HepG2 (cell line): Measurements from ENCODE around the gene CRIM1. TPM values are rescaled to one million over a fixed set of nuclear protein-coding genes. Genes with fewer than 3 reads are reported as not detected.

Experiments
- ATAC-seq: fragments of 200-7000 bp; cut with Tn5 transposase; 3 replicates; pipeline ENCODE4 v1.9.1; 2020; ENCODE audit warnings: mild to moderate bottlenecking, moderate library complexity
- BruUV-seq: library from RNA; stranded (reverse); fragments of 400-500 nt; replicated peaks from 2 replicates; lab custom pipeline; 2021; lab: Mats Ljungman, UMichigan
- CTCF ChIA-PET: fragments of 300-600 bp; formaldehyde crosslinking; extraction: SDS; loops from one replicate; lab custom pipeline; 2021; ENCODE audit warnings: low total read pairs, inconsistent platforms, low intra/inter-chr PET ratio; lab: Yijun Ruan, JAX
- POLR2A ChIA-PET: fragments of 350-600 bp; sonication (Branson Sonifier 250); formaldehyde crosslinking; loops from one replicate; lab custom pipeline; 2020; ENCODE audit warnings: antibody characterized with exemption, inconsistent platforms; lab: Yijun Ruan, JAX
- DNase-seq: peaks from one replicate; pipeline ENCODE4 v3.0.0-alpha.2; 2015; ENCODE audit warnings: low spot score
- FAIRE-seq: peaks from 3 replicates; lab custom pipeline; 2011; peaks lifted over from hg19 to GRCh38; lab: Jason Lieb, UNC
- H2AFZ ChIP-seq: one replicate; pipeline ENCODE4 v1.6.1; 2011; ENCODE audit warnings: low read length, inconsistent platforms
- H3K27ac ChIP-seq: fragments of 300-600 bp; 3 replicates; pipeline ENCODE4 v1.8.0; 2011; ENCODE audit warnings: mixed run types, mild to moderate bottlenecking, mixed read lengths, low read length, inconsistent platforms; ENCODE audit not compliant: insufficient read depth; ENCODE audit errors: extremely low read length
- H3K27me3 ChIP-seq, 2 experiments: fragments of 200-600 bp in 1 of 2; 2 replicates in 1 of 2; 3 replicates in 1 of 2; pipeline versions ENCODE4 v1.6.0 to v1.8.0; 2011; ENCODE audit warnings: low read length in 2 of 2, mild to moderate bottlenecking in 2 of 2, moderate library complexity in 2 of 2, inconsistent platforms in 1 of 2; ENCODE audit not compliant: insufficient read depth in 2 of 2, control insufficient read depth in 1 of 2
- H3K36me3 ChIP-seq, 2 experiments: fragments of 200-600 bp in 1 of 2; replicated peaks in 1 of 2; 2 replicates in 1 of 2; 3 replicates in 1 of 2; pipeline versions ENCODE4 v1.5.1 to v1.8.0; 2011; ENCODE audit warnings: low read length in 2 of 2, inconsistent platforms in 1 of 2; ENCODE audit not compliant: insufficient read depth in 2 of 2, control insufficient read depth in 1 of 2
- H3K4me1 ChIP-seq: 2 replicates; pipeline ENCODE4 v1.5.1; 2012; ENCODE audit warnings: low read length, inconsistent platforms; ENCODE audit not compliant: insufficient read depth
- H3K4me2 ChIP-seq: 2 replicates; pipeline ENCODE4 v1.6.0; 2011; ENCODE audit warnings: low read depth, low read length, inconsistent platforms
- H3K4me3 ChIP-seq, 3 experiments: fragments of 200-600 bp in 1 of 3; sonication (generic), shearing (Covaris generic) in 1 of 3; replicated peaks in 1 of 3; 2 replicates each; pipeline ENCODE4 v1.5.1; 2011 to 2016; ENCODE audit warnings: low read length in 3 of 3, inconsistent platforms in 2 of 3, low read depth in 2 of 3, mild to moderate bottlenecking in 2 of 3, control low read depth in 1 of 3, mixed read lengths in 1 of 3; ENCODE audit not compliant: insufficient read depth in 1 of 3
- H3K79me2 ChIP-seq: one replicate; pipeline ENCODE4 v1.6.1; 2011; ENCODE audit warnings: low read length, inconsistent platforms; ENCODE audit not compliant: insufficient read depth
- H3K9ac ChIP-seq: 2 replicates; pipeline ENCODE4 v1.6.0; 2011; ENCODE audit warnings: mild to moderate bottlenecking, low read depth, low read length, inconsistent platforms; ENCODE audit not compliant: insufficient read depth
- H3K9me3 ChIP-seq: 2 replicates; pipeline ENCODE4 v1.5.1; 2012; ENCODE audit warnings: mild to moderate bottlenecking, low read length
- H4K20me1 ChIP-seq: 2 replicates; pipeline ENCODE4 v1.6.0; 2011; ENCODE audit warnings: inconsistent platforms, mild to moderate bottlenecking, low read length, moderate library complexity; ENCODE audit not compliant: insufficient read depth
- DZIP1 ChIP-seq: sonication (generic); formaldehyde crosslinking; IDR thresholded peaks from 2 replicates; pipeline ENCODE4 v1.5.0; 2020; ENCODE audit warnings: mild to moderate bottlenecking, missing genetic modification reagents
- RCOR2 ChIP-seq: IDR thresholded peaks from 2 replicates; pipeline ENCODE4 v1.6.1; 2016; ENCODE audit warnings: missing biosample characterization, missing genetic modification reagents
- ZNF800 ChIP-seq: sonication (generic); formaldehyde crosslinking; IDR thresholded peaks from 2 replicates; pipeline ENCODE4 v1.4.0; 2020; ENCODE audit warnings: missing genetic modification reagents
- WGBS: methylation state at CpG from one replicate; pipeline ENCODE4 v1.1.6; 2017; ENCODE audit warnings: low lambda C conversion rate; 5-methylcytosine and 5-hydroxymethylcytosine counted together
- in situ Hi-C: cut with HindIII; loops from 2 replicates; pipeline ENCODE4 v1.10.0; 2017; ENCODE audit warnings: low pct_unique_long_range_greater_than_20kb; ENCODE audit not compliant: extremely low pct_ligation_motif_present
- intact Hi-C: fragments of 100-400 bp; cut with micrococcal nuclease; formaldehyde crosslinking; loops from one replicate; pipeline ENCODE4 v1.10.0; 2022; ENCODE audit not compliant: unreplicated experiment
- polyA plus RNA-seq, 8 experiments: library from polyadenylated mRNA; depleted of rRNA in 3 of 8; stranded (reverse) in 7 of 8; unstranded in 1 of 8; fragments of >200 nt; fragmentation: Illumina TruSeq in 4 of 8; extraction: Trizol in 4 of 8; gene quantifications; 2 replicates each; pipeline versions ENCODE4 v1.2.1 to v1.2.3, GENCODE V29; 2011 to 2016; ENCODE audit warnings: low read depth in 4 of 8, missing spikeins in 1 of 8, mixed read lengths in 1 of 8; ENCODE audit not compliant: insufficient read depth in 1 of 8
- total RNA-seq, 5 experiments: library from RNA; depleted of rRNA; stranded (reverse); fragments of >200 nt; fragmentation: Illumina TruSeq; extraction: Trizol; gene quantifications; 2 replicates each; pipeline ENCODE4 v1.2.3, GENCODE V29; 2016; ENCODE audit warnings: low read depth in 1 of 5
- TF ChIP-seq, protein P1 (sequence below): sonication (generic); formaldehyde crosslinking; IDR thresholded peaks from 2 replicates; pipeline ENCODE4 v1.5.1; 2020; ENCODE audit warnings: mild to moderate bottlenecking, missing genetic modification reagents, moderate library complexity
- TF ChIP-seq, protein P2 (sequence below): sonication (generic); formaldehyde crosslinking; IDR thresholded peaks from 2 replicates; pipeline ENCODE4 v1.4.0; 2020; ENCODE audit warnings: mild to moderate bottlenecking, missing genetic modification reagents

CRIM1 gene
- total and polyA plus RNA-seq, 2 of the 13 experiments (the other 11 are each of a cell fraction or from before 2014, with no cell fraction given): 39.1 to 69.9 TPM

GRCh38 chr2:36445185-36445866, 89.7 kb downstream of the CRIM1 start:
- Histone ChIP-seq H3K4me3 (no peak overlapping the region), H4K20me1 (no peaks in the 10 kb centered on the region), H2AFZ (no peak overlapping the region), H3K79me2 (no peaks in the 10 kb centered on the region), H3K4me1 (peaks cover 23% of the 10 kb centered on the region), H3K9ac (no peak overlapping the region), H3K9me3 (no peaks in the 10 kb centered on the region), H3K27me3 (no peaks in the 10 kb centered on the region), H3K36me3 (peaks cover 38 to 91% of the 10 kb centered on the region in 2 experiments), H3K4me2 (no peak overlapping the region), H3K27ac (no peak overlapping the region)
- no peak for FAIRE-seq
- no peak for DNase-seq
- no peak for ATAC-seq
- ChIA-PET POLR2A (no interaction called here), CTCF (no interaction called here)
- in situ Hi-C loops: no loop called here
- WGBS: 95% methylated on average over 8 of the region's 8 CpGs
- intact Hi-C loops: no loop called here
- BruUV-seq: TSS peak; percentile 2
- TF ChIP-seq RCOR2 (CRISPR knock-in tag) (no peak), DZIP1 (CRISPR knock-in tag) (no peak), ZNF800 (no peak)
- TF ChIP-seq, protein P1, sequence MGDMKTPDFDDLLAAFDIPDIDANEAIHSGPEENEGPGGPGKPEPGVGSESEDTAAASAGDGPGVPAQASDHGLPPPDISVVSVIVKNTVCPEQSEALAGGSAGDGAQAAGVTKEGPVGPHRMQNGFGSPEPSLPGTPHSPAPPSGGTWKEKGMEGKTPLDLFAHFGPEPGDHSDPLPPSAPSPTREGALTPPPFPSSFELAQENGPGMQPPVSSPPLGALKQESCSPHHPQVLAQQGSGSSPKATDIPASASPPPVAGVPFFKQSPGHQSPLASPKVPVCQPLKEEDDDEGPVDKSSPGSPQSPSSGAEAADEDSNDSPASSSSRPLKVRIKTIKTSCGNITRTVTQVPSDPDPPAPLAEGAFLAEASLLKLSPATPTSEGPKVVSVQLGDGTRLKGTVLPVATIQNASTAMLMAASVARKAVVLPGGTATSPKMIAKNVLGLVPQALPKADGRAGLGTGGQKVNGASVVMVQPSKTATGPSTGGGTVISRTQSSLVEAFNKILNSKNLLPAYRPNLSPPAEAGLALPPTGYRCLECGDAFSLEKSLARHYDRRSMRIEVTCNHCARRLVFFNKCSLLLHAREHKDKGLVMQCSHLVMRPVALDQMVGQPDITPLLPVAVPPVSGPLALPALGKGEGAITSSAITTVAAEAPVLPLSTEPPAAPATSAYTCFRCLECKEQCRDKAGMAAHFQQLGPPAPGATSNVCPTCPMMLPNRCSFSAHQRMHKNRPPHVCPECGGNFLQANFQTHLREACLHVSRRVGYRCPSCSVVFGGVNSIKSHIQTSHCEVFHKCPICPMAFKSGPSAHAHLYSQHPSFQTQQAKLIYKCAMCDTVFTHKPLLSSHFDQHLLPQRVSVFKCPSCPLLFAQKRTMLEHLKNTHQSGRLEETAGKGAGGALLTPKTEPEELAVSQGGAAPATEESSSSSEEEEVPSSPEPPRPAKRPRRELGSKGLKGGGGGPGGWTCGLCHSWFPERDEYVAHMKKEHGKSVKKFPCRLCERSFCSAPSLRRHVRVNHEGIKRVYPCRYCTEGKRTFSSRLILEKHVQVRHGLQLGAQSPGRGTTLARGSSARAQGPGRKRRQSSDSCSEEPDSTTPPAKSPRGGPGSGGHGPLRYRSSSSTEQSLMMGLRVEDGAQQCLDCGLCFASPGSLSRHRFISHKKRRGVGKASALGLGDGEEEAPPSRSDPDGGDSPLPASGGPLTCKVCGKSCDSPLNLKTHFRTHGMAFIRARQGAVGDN (CRISPR knock-in tag): no peak
- TF ChIP-seq, protein P2, sequence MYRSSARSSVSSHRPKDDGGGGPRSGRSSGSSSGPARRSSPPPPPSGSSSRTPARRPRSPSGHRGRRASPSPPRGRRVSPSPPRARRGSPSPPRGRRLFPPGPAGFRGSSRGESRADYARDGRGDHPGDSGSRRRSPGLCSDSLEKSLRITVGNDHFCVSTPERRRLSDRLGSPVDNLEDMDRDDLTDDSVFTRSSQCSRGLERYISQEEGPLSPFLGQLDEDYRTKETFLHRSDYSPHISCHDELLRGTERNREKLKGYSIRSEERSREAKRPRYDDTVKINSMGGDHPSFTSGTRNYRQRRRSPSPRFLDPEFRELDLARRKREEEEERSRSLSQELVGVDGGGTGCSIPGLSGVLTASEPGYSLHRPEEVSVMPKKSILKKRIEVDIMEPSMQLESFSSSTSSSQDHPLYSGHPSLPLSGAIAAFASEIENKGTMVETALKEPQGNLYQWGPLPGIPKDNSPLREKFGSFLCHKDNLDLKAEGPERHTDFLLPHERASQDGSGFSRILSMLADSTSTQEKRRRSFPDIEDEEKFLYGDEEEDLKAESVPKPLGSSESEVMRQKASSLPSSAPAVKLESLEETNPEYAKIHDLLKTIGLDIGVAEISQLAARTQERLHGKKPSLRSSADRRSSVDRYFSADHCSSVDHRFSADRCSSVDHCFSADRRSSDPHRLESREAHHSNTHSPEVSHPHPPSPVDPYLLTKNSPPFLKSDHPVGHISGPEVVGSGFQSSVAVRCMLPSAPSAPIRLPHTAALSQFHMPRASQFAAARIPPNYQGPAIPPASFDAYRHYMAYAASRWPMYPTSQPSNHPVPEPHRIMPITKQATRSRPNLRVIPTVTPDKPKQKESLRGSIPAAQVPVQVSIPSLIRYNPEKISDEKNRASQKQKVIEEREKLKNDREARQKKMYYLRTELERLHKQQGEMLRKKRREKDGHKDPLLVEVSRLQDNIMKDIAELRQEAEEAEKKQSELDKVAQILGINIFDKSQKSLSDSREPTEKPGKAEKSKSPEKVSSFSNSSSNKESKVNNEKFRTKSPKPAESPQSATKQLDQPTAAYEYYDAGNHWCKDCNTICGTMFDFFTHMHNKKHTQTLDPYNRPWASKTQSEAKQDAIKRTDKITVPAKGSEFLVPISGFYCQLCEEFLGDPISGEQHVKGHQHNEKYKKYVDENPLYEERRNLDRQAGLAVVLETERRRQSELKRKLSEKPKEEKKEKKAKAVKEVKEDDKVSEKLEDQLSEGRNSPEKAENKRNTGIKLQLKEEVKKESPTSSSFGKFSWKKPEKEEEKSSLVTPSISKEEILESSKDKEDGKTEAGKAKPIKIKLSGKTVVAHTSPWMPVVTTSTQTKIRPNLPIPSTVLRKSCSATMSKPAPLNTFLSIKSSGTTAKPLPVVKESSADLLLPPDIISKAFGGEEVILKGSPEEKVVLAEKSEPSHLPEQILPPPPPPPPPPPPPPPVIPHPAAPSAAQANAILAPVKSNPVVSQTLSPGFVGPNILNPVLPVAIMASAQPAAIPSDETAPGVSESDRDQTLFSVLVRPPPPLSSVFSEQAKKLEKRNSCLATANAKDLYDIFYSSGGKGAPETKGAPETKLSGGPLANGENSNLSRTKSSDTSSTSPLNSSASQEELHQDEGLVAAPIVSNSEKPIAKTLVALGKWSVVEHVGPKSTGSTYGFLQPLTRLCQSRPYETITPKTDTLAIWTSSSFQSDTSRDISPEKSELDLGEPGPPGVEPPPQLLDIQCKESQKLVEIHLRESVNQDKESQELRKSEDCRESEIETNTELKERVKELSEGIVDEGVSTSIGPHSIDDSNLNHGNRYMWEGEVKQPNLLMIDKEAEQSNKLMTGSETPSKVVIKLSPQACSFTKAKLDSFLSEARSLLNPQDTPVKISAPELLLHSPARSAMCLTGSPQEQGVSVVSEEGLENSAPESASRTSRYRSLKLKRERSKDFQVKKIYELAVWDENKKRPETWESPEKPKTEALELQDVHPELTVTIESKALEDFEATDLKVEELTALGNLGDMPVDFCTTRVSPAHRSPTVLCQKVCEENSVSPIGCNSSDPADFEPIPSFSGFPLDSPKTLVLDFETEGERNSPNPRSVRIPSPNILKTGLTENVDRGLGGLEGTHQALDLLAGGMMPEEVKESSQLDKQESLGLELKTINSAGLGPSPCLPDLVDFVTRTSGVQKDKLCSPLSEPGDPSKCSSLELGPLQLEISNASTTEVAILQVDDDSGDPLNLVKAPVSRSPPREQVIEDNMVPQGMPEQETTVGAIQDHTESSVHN (CRISPR knock-in tag): no peak
